ENCODE results near the gene EEF1A2.
A peak's percentile ranks its signal among the peaks of the same experiment; 100 is the strongest.
"Not testable (repeated sequence)": the region's sequence is repeated elsewhere in the genome, so short reads cannot be mapped to it uniquely, and the experiment has no call there.

EEF1A2 gene

DNA sequence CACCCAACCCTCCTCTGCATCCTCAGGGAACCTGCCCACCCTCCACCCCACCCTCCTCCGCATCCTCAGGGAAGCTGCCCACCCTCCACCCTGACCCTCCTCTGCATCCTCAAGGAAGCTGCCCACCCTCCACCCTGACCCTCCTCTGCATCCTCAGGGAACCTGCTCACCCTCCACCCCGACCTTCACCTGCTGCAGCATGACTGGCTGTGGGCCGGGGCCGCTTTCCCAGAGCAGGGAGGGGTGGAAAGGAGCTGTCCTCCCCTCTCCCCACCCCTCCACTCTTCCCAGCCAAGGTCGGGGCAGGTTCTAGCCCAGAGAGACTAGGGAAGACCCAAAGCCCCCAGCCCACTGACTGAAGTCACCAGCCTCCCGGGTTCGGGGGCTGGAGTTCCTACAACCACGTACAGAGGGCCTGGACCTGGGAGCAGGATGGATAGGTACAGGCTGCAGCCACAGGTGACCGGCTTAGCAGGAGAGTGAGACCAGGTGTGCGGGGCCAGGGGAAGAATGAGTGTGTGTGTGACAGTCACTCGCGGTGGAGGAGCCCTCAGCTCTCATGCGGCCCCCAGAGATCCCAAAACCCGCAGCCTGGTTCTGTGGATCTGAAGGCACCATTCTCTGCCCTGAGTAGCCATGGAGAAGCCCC is 11.6 kb downstream of the EEF1A2 start:
- no peak for DNase-seq (ENCODE audit: low spot score)

DNA sequence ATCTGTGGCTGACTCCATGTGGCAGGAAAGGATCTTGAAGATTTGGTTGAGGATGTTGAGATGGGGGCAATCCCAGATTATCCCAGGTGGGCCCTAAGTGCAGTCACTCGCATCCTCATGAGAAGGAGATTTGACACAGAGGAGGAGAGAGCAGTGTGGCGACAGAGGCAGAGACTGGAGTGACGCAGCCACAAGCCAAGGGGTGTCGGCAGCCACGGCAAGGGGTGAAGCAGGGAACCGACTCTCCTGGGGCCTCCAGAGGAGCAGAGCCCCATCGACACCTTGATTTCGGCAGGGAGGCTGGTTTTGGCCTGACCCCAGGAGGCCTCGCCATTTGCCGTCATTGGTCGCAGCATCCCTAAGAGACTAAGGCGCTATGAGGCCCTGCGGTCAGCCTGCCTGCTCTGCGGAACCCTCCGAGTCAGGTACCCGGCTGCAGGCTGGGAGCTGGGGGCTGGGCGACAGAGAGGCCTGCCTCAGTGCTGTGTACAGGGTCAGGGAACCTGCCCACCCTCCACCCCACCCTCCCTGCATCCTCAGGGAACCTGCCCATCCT is 12.5 kb downstream of the EEF1A2 start:
- no peak for DNase-seq (ENCODE audit: low spot score)

DNA sequence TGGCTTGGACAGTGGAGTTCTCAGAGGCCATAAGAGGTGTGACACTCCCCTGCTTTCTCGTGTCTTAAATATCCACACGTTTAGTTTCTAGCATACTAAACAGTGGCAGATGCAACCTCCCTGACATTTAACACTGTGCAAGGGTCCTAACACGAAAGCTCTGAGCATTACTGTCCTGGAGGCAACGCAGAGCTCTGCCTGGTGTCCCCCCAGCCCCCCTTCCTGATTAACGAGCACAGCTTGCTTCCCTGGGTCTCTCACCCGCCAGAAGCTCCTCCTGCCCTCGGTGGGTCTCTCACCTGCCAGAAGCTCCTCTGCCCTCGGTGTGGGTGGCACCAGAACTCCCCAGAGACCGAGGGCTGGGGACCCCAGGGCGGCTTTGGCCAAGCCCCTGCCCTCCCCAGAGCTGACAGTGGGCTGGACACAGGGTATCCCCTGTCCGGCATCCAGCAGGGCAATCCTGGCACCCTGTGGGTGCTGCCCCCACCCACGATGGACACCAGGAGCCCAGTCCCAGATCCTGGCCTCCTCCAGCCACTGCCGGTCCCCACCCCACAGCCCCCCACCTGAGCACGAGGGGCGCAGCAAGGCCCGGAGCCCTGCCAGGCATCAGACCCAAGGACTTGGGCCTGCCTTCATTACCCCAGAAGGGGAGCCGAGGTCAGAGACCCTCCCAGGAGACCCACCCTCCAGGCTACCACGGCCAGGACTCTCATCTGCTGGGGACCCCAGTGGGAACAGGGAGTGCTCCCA is 14.1 kb downstream of the EEF1A2 start:
- DNase-seq (ENCODE audit: low spot score), result no peak

DNA sequence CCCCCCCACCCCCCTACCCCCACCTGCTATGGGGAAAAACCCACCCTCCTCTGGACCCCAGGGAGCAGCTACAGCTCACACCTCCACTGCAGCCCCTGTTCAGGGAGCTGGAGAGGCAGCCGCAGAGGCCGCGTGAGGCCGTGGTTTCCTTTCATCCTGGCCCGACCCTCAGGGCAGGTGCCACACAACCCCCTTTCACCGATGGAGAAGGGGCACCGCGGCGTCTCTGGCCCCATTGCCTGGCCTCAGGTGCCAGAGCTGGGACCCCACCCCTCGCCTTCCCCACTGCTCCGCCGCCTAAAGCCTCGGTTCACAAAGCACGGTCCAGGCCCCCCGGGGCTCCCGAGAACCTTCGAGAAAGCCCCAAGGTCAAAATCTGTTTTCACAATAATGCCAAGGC is 14.6 kb downstream of the EEF1A2 start:
- no peak for DNase-seq (ENCODE audit: low spot score)

DNA sequence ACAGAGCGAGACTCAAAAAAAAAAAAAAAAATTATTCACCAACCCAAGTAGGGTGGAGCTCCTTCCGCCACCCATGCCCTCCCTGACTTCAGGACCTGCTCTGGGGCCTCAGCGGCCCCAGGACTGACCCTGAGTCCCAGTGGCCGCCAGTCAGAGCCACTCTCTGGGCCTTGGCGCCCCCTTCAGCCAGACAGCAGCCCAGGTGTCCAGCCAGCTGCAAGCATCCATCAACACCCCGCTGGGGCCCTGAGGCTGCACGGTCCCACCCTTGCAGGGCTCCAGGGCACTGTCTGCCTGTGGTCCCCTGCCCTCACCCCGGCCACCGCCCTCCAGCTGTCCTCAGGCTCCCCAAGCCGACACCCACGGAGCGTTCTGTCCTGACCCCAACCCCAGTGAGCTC is 15.0 kb downstream of the EEF1A2 start:
- peak; percentile 78 for DNase-seq (ENCODE audit: low spot score)

DNA sequence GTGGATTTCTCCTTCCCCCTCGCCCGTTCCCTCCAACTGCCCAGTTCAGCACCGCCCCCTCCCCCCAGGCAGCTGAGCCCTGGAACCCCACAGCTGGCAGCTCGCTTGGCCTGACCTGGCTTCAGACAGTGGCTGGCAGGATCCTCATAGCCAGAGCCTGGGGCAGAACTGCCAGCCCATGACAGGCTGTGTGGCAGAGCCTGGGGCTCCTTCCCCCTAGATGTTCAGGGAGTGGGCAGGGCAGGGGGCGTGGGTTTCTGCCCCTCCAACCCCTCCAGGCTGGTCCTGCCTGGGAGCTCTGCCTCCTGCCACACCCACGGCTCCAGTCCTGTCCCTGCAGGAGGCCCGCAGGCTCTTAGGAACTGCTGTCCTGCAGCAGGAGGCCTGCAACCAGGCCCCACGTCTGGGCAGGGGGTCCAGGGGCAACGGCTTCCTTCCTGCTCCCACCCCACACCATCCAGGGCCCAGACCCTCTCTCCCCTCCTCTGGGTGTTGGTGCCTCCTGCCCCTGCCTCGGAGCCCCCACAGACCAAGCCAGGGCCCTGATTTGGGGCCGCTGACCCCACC is 16.8 kb downstream of the EEF1A2 start:
- no peak for DNase-seq (ENCODE audit: low spot score)

DNA sequence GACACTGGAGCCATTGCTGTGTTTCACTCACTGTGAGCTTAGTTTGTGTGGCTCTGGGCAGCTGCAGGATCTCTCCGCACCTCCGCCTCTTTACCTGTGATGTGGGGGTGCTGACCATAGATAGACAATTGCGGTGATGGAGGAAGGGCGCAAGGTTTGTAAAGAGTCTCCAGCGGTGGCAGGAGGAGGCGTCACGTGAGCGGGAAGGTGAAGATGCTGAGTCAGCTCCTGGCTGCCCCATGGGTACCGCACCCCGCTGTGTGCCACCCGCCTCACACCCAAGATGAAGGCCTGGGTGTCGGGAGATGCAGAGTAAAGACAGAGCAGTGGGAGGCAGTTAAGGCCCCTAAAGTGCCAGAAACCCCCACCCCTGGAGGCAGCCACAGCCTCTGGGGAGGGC is 17.4 kb downstream of the EEF1A2 start:
- no peak for DNase-seq (ENCODE audit: low spot score)

DNA sequence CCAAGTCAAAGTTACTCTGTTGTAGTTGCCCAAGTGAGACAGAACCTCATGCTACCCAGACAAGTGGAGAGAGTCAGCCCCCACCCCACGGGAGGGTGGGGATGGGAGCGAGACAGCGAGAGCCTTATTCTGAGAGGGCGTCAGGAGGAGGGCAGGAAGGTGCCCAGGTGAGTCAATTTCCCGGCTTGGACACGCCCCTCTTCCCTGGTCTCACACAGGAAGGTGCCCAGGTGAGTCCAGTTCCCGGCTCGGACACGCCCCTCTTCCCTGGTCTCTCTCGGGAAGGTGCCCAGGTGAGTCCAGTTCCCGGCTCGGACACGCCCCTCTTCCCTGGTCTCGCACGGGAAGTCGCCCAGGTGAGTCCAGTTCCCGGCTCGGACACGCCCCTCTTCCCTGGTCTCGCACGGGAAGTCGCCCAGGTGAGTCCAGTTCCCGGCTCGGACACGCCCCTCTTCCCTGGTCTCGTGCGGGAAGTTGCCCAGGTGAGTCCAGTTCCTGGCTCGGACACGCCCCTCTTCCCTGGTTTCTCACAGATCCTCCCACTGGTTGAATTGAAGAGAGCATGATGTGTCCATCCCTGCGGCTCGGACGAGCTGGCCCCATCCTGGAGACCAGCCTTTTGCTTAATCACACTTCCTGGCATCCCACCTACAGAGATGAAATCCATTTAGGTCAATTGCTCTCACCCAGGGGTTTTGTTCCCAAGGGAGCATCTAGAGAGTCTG is 19.0 kb downstream of the EEF1A2 start:
- not testable (repeated sequence) for DNase-seq (ENCODE audit: low spot score)

- DNase-seq (ENCODE audit: low spot score), result no peak
Measured at GRCh38 chr20:63478346-63479302, 20.3 kb downstream of the EEF1A2 start.

DNA sequence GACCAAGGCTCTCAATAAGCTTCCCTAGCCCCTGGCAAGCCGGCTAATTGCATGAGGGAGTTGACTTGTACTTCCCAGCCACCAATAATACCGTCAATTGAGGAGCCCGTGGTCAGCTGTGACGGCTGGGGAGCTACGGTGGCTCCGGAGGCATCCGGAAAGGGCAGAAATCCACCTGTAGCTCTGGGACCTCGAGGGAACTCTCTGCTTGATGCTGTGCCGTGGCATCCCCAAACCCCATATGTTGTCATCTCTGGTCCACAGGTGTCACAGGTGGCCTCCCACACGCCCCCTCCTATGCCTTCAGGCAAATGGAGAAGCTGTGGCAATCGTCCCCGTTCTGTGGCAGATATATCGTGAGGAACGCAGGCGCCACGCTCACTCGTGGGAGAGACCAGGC is 20.9 kb downstream of the EEF1A2 start:
- DNase-seq (ENCODE audit: low spot score), result no peak

DNA sequence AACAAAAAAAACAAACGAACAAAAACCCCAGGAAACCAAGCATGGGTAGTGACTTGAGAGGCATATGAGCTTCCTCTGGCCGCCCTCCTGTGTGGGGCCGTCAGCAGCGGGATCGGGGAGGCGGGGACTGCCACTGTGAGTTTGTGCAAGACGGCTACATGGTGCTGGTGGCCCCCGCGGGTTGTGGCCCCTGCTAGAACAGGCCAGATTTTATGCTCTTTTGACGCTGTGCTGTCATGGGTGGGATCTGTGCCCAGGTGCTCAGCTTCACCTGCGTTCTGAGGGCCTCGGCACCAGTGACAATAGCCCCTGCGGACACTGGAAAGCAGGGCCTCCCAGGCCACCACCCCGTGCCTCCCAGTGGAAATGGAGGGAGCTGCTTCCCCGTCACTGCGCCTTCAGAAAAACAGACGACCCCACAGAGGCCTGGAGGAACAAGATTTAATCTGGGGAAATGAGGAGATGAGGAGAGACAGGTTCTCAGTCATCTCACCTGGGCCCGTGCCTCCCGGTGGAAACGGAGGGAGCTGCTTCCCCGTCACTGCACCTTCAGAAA is 21.7 kb downstream of the EEF1A2 start:
- no peak for DNase-seq (ENCODE audit: low spot score)

- DNase-seq (ENCODE audit: low spot score), result no peak
Measured at GRCh38 chr20:63475209-63475608, 23.7 kb downstream of the EEF1A2 start.

- no peak for DNase-seq (ENCODE audit: low spot score)
Measured at GRCh38 chr20:63473555-63474449, 25.1 kb downstream of the EEF1A2 start.

GRCh38 chr20:63472862-63473390 is 26.0 kb downstream of the EEF1A2 start:
- DNase-seq (ENCODE audit: low spot score), result no peak

- DNase-seq (ENCODE audit: low spot score), result no peak
Measured at GRCh38 chr20:63471981-63472831, 26.7 kb downstream of the EEF1A2 start, which contains the start of gene KCNQ2. Gene KCNQ2, minus strand, starts transcription at chr20:63472655. Its CDS starts 192 bp downstream, at chr20:63472463.

- no peak for DNase-seq (ENCODE audit: low spot score)
Measured at GRCh38 chr20:63471717-63471980, 27.2 kb downstream of the EEF1A2 start.

GRCh38 chr20:63471002-63471716 is 27.7 kb downstream of the EEF1A2 start:
- DNase-seq (ENCODE audit: low spot score), result no peak

GRCh38 chr20:63470410-63470809 is 28.5 kb downstream of the EEF1A2 start:
- DNase-seq (ENCODE audit: low spot score), result no peak

Measured in HuH-7 (cell line).